Chondrocyte (in vitro differentiated cells): ENCODE results near the gene PRDX3. TPM values are rescaled to one million over a fixed set of nuclear protein-coding genes. Genes with fewer than 3 reads are reported as not detected.

Experiments used
- DNase-seq: peaks from one replicate; pipeline ENCODE4 v3.0.0; 2021; ENCODE audit warnings: mixed read lengths, low spot score
- H3K27ac Mint-ChIP-seq: one replicate; pipeline ENCODE4 v1.8.0; 2021; ENCODE audit warnings: mild to moderate bottlenecking, moderate library complexity, mixed read lengths; ENCODE audit not compliant: unreplicated experiment
- H3K27me3 Mint-ChIP-seq: 2 replicates; pipeline ENCODE4 v1.8.0; 2021; ENCODE audit warnings: low read depth, mixed read lengths
- H3K36me3 Mint-ChIP-seq: 2 replicates; pipeline ENCODE4 v1.8.0; 2021; ENCODE audit warnings: low read depth, mixed read lengths
- H3K4me1 Mint-ChIP-seq: 2 replicates; pipeline ENCODE4 v1.8.0; 2021; ENCODE audit warnings: low read depth, mild to moderate bottlenecking, mixed read lengths
- H3K4me3 Mint-ChIP-seq: one replicate; pipeline ENCODE4 v1.8.0; 2021; ENCODE audit warnings: mild to moderate bottlenecking, moderate library complexity, mixed read lengths; ENCODE audit not compliant: unreplicated experiment
- H3K9me3 Mint-ChIP-seq: 2 replicates; pipeline ENCODE4 v1.8.0; 2021; ENCODE audit warnings: low read depth, mixed read lengths
- CTCF ChIP-seq: fragments of 200-600 bp; sonication (generic); IDR thresholded peaks from 2 replicates; pipeline ENCODE4 v1.5.0; 2021; ENCODE audit warnings: antibody characterized with exemption, mild to moderate bottlenecking, moderate library complexity
- total RNA-seq: library from RNA; stranded (reverse); gene quantifications from 3 replicates; pipeline ENCODE4 v1.2.1, GENCODE V29; 2021

PRDX3 gene
- total RNA-seq, 1 donor from 2014 or later: 79.2 TPM

GRCh38 chr10:119221666-119222065, 43.1 kb upstream of the PRDX3 start:
- Mint-ChIP-seq H3K4me3 (no peak overlapping the region), H3K27me3 (no peaks in the 10 kb centered on the region), H3K27ac (peak overlapping the region; percentile 20), H3K36me3 (no peaks in the 10 kb centered on the region), H3K4me1 (peaks cover 40% of the 10 kb centered on the region), H3K9me3 (no peaks in the 10 kb centered on the region)
- TF ChIP-seq CTCF: no peak
- no peak for DNase-seq

GRCh38 chr10:119221201-119221600, 42.6 kb upstream of the PRDX3 start:
- Mint-ChIP-seq H3K4me3 (no peak overlapping the region), H3K36me3 (no peaks in the 10 kb centered on the region), H3K4me1 (peaks cover 40% of the 10 kb centered on the region), H3K27me3 (no peaks in the 10 kb centered on the region), H3K9me3 (no peaks in the 10 kb centered on the region), H3K27ac (peak overlapping the region; percentile 49)
- no peak for TF ChIP-seq CTCF
- DNase-seq: no peak

GRCh38 chr10:119219871-119220270, 41.3 kb upstream of the PRDX3 start:
- Mint-ChIP-seq H3K4me1 (peaks cover 32% of the 10 kb centered on the region), H3K9me3 (no peaks in the 10 kb centered on the region), H3K27ac (no peak overlapping the region), H3K36me3 (no peaks in the 10 kb centered on the region), H3K27me3 (no peaks in the 10 kb centered on the region), H3K4me3 (no peak overlapping the region)
- DNase-seq: no peak
- no peak for TF ChIP-seq CTCF

GRCh38 chr10:119217991-119218490, 39.4 kb upstream of the PRDX3 start:
- DNase-seq: no peak
- no peak overlapping the region for H3K4me3 Mint-ChIP-seq

GRCh38 chr10:119217401-119217800, 38.8 kb upstream of the PRDX3 start:
- H3K4me1 Mint-ChIP-seq: peaks cover 30% of the 10 kb centered on the region
- no peak overlapping the region for H3K4me3 Mint-ChIP-seq
- no peaks in the 10 kb centered on the region for H3K27me3 Mint-ChIP-seq
- H3K9me3 Mint-ChIP-seq: no peaks in the 10 kb centered on the region
- DNase-seq: no peak
- no peak for TF ChIP-seq CTCF
- H3K36me3 Mint-ChIP-seq: no peaks in the 10 kb centered on the region
- H3K27ac Mint-ChIP-seq: no peak overlapping the region

More at GRCh38 chr10:119217991-119218490, 39.4 kb upstream of the PRDX3 start:
- Mint-ChIP-seq H3K9me3 (no peaks in the 10 kb centered on the region), H3K27me3 (no peaks in the 10 kb centered on the region), H3K27ac (no peak overlapping the region), H3K36me3 (no peaks in the 10 kb centered on the region), H3K4me1 (peaks cover 29% of the 10 kb centered on the region)
- TF ChIP-seq CTCF: no peak
